Measurements from ENCODE around the gene FSCN2. TPM values are rescaled to one million over a fixed set of nuclear protein-coding genes. Genes with fewer than 3 reads are reported as not detected.

The FSCN2 gene, protein sequence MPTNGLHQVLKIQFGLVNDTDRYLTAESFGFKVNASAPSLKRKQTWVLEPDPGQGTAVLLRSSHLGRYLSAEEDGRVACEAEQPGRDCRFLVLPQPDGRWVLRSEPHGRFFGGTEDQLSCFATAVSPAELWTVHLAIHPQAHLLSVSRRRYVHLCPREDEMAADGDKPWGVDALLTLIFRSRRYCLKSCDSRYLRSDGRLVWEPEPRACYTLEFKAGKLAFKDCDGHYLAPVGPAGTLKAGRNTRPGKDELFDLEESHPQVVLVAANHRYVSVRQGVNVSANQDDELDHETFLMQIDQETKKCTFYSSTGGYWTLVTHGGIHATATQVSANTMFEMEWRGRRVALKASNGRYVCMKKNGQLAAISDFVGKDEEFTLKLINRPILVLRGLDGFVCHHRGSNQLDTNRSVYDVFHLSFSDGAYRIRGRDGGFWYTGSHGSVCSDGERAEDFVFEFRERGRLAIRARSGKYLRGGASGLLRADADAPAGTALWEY
- 10 to 100 TPM in 3 of 4 donors, 1 to 10 TPM in 1; 9.7 to 20.7 (median 17.0) TPM for total RNA-seq

DNA sequence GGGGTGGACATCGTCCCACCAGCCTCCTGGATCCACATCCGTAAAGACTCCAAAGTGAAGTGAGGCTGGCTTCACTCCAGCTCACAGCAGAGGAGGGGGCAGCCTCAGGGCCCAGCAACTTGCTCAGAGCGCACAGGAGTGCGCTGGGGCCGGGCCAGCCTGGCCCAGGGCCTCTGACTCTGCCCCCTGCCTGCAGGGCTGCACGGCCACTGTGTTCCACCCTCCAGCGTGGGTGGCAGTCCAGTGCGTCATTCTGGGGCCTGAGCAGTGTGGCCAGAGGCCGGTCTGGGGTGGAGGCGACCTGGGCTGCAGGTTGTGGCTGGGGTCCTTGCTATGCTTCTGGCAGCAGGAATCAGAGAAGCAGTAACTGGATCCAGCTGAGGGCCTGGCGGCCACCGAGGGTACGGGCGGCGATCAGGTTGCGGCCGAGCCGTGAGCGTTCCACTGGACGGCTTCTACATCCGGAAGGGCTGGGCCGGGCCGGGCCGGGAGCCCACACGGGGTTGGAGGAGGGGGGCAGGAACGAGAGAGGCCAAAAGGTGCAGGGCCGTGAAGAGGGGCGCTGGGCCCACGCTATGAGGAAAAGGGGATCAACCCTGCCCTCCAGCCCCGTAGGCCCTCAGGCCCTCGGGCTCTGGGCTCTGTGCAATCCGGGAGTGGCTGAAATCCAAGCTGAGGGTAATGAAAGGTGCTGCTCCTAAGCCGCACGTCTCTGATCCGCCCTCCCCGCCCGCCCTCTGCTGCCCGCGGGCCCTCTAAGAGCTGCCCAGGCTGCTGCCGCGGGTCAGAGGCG, at the start of gene FSCN2:
TSS of gene FSCN2 (plus strand) at position 787 of the 793 bp plus-strand sequence. CDS start 155 bp downstream, outside the sequence.
- peak within 1 kb of the TSS in 1 of 3 donors; percentile 4 for H3K4me3 ChIP-seq (replicated peaks in 1 of 3)
- H3K9me3 ChIP-seq = no peaks in the 10 kb centered on the region
- H3K4me1 ChIP-seq = peaks cover 44 to 66% of the 10 kb centered on the region in 2 donors
- no peaks in the 10 kb centered on the region for H3K27me3 ChIP-seq
- peak in 1 of 2 donors; percentile 32 for TF ChIP-seq POLR2A (IDR thresholded peaks at IDR 0.05)
- TF ChIP-seq, protein P1, sequence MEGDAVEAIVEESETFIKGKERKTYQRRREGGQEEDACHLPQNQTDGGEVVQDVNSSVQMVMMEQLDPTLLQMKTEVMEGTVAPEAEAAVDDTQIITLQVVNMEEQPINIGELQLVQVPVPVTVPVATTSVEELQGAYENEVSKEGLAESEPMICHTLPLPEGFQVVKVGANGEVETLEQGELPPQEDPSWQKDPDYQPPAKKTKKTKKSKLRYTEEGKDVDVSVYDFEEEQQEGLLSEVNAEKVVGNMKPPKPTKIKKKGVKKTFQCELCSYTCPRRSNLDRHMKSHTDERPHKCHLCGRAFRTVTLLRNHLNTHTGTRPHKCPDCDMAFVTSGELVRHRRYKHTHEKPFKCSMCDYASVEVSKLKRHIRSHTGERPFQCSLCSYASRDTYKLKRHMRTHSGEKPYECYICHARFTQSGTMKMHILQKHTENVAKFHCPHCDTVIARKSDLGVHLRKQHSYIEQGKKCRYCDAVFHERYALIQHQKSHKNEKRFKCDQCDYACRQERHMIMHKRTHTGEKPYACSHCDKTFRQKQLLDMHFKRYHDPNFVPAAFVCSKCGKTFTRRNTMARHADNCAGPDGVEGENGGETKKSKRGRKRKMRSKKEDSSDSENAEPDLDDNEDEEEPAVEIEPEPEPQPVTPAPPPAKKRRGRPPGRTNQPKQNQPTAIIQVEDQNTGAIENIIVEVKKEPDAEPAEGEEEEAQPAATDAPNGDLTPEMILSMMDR (IDR thresholded peaks at IDR 0.05) = peak in 5 of 6 experiments; percentile 19 to 78 (median 67)
- no peaks in the 10 kb centered on the region for H3K36me3 ChIP-seq
- intact Hi-C loops (cut with DNase I) = no loop called here
- peak; percentile 90 to 92 for DNase-seq
- WGBS, 2 donors = 2 to 4% methylated on average over 8 to 23 of the region's 42 CpGs
- peak within 1 kb of the TSS; percentile 52 to 82 (median 81) for H3K27ac ChIP-seq

- DNase-seq = no peak
- peaks cover 23 to 42% of the 10 kb centered on the region in 2 donors for H3K4me1 ChIP-seq
- intact Hi-C loops (cut with DNase I) = loop anchor here (5.0 kb wide), 1 partner anchor 82 kb away; the partner anchor contains the start of gene BAHCC1
- TF ChIP-seq POLR2A (IDR thresholded peaks at IDR 0.05) = no peak
- TF ChIP-seq, protein P1 (IDR thresholded peaks at IDR 0.05) = no peak
- no peaks in the 10 kb centered on the region for H3K36me3 ChIP-seq
- no peak overlapping the region for H3K4me3 ChIP-seq (replicated peaks in 1 of 3)
- no peak overlapping the region for H3K27ac ChIP-seq
- no peaks in the 10 kb centered on the region for H3K27me3 ChIP-seq
- 92 to 95% methylated on average over 19 to 20 of the region's 20 CpGs for whole genome bisulfite sequencing, 2 donors
- H3K9me3 ChIP-seq = no peaks in the 10 kb centered on the region
Measured at GRCh38 chr17:81479175-81480071, 48.8 kb upstream of the FSCN2 start.

DNA sequence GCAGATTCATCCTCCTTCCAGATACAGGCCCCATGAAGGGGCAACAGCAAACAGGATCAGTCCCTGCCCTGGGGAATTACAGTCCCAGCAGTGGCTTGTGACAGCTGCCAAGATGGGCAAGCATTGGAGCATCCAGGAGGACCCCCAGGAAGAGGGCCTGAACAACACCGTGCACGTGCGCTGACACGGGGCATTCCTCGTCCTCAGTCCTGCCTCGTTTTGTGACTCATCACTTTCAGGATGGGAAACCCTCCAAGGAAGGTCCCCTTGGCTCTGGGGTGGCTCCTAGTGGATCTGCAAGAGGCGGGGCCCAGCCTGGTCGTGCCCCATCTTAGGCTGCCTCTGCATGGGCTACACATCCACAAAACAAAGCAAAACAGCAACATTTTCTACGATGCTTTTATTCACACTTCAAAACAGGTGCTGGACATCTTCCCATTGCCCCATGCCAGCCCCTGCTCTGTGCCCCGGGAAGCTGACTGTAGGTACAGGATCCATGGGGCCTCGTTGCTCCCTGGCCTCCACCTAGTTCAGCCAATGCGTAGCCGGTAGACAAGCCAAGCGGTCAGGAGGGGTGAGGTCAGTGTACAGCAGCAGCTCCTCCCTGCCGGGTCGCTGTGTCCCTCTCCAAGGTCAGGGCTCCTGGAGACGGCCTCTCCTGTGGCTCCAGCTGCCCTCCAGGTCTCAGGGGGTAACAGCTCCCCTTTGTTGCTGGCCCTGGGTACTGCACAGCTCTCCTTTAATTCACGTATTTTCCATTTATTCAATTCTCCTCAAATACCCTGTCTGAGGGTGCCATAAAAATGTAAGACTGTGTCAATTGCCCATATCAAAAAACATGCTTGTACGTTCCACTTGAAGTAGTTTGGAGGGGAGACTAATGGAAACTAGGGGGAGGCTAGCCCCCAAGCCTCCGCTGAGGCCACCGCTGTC, 47.8 kb upstream of the FSCN2 start:
- 73 to 78% methylated on average over 14 to 19 of the region's 21 CpGs for WGBS, 2 donors
- H3K27me3 ChIP-seq = no peaks in the 10 kb centered on the region
- intact Hi-C loops (cut with DNase I) = loop anchor here (5.0 kb wide), 1 partner anchor 83 kb away; the partner anchor contains the start of gene BAHCC1
- H3K27ac ChIP-seq = no peak overlapping the region
- H3K36me3 ChIP-seq = no peaks in the 10 kb centered on the region
- H3K9me3 ChIP-seq = no peaks in the 10 kb centered on the region
- no peak for TF ChIP-seq POLR2A (IDR thresholded peaks at IDR 0.05)
- TF ChIP-seq, protein P1 (IDR thresholded peaks at IDR 0.05) = no peak
- peak; percentile 26 to 41 for DNase-seq
- H3K4me1 ChIP-seq = peaks cover 23 to 45% of the 10 kb centered on the region in 2 donors
- H3K4me3 ChIP-seq (replicated peaks in 1 of 3) = peak overlapping the region in 1 of 3 donors; percentile 41
